GM18858 (cell line): ENCODE data around the gene CYFIP2.
"Not testable (repeated sequence)": the region's sequence is repeated elsewhere in the genome, so short reads cannot be mapped to it uniquely, and the experiment has no call there.

Source experiments
- ATAC-seq: cut with Tn5 transposase; IDR thresholded peaks from one replicate; pipeline ENCODE4 v1.9.1; 2021; ENCODE audit not compliant: unreplicated experiment

Gene CYFIP2

DNA sequence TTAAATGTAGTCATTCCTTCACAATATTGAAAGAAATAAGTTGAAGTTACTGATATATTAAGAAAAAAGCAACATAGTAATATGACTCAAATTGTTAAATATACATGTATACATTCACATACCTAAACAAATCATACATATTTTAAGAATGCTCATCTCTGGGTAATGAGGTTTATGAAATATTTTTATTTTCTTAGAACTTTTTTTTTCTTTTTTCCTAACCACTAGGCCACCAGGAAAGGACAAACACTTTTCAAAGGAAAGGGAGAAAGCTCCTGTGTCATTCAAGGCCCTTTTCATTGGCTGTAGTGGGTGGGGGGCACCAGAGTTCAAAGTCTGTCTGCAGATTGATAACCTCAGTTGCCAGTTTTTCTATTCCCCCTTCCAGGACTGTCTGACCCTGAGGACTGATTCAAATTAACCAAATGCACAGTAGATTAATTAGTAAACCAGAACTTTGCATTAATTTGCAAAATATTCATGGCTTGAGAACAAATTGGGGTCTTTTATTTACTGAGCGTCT is 121.2 kb downstream of the CYFIP2 start:
- no peak for ATAC-seq

GRCh38 chr5:157387683-157388093 is 121.8 kb downstream of the CYFIP2 start:
- no peak for ATAC-seq

GRCh38 chr5:157388111-157388710 is 122.3 kb downstream of the CYFIP2 start:
- ATAC-seq: no peak

- ATAC-seq: no peak
Observed at GRCh38 chr5:157389103-157389502, 123.2 kb downstream of the CYFIP2 start.

- no peak for ATAC-seq
Observed at GRCh38 chr5:157390133-157390532, 124.2 kb downstream of the CYFIP2 start.

GRCh38 chr5:157390551-157391297 is 124.8 kb downstream of the CYFIP2 start:
- ATAC-seq: no peak

DNA sequence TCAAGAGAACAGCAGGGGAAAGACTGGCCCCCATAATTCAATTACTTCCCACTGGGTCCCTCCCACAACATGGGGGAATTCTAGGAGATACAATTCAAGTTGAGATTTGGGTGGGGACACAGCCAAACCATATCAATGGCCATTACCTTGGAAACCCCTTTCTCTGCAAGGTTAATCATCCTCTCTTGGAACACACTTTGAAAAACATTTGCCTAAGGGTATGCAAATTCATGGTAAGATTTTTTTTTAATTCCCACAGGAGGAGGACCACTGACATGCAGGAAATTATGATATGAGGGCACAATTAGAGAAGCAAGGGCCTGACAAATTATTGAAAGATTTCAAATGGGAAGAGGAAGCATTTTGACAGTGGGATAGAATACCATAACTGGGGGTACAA is 132.4 kb downstream of the CYFIP2 start:
- ATAC-seq: no peak

DNA sequence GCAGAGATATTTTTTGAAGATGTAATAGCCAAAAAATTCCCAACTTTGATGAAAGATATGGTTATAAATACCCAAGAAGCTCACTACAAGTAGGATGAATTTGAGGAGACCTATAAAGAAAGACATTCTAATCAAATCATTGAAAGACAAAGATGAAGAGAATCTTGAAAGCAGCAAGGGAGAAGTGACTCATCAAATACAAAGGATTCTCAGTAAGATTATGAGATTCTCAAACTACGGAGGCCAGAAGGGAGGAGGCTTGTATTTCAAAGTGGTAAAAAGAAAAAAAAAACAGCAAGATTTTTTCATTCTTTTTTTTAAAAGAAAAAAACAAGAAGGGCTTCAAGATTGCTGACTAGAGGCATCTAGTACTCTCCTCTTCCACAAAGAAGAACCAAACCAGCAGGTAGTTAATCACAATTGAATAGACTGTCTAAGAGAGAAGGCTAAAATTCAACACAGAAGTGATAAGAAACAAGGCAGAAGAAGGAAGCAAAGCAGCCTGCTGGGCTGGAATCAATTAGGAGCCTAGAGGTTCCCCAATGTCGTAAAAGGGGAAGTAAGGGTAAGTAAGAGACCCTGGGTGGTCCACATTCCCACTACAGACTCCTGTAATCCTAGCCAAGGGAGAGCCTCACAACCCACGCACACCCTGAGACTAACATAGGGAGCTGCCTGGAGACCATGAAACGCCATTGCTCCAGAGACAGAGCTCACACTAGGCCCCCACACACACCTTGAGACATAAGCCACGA is 135.0 kb downstream of the CYFIP2 start:
- ATAC-seq: no peak

DNA sequence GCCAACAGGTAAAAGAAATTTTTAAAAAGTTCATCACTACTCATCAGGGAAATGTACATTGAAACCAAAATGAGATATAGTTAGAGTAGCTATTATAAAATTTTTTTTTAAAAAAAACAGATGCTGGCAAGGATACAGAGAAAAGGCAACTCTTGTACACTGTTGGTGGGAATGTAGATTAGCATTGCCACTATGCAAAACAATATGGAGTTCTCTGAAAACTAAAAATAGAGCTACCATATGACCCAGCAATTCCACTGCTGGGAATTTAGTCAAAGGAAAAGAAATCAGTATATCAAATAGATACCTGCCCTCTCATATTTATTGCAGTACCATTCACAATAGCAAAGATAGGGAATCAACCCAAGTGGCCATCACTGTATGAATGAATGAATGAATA is 149.9 kb downstream of the CYFIP2 start:
- ATAC-seq: no peak

DNA sequence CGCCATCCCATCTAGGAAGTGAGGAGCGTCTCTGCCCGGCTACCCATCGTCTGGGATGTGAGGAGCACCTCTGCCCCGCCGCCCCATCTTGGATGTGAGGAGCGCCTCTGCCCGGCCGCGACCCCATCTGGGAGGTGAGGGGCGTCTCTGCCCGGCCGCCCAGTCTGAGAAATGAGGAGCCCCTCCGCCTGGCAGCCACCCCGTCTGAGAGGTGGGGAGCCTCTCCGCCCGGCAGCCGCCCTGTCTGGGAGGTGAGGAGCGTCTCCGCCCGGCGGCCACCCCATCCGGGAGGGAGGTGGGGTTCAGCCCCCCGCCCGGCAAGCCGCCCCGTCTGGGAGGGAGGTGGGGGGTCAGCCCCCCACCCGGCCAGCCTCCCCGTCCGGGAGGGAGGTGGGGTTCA is 153.6 kb downstream of the CYFIP2 start:
- ATAC-seq: not testable (repeated sequence)

- ATAC-seq: not testable (repeated sequence)
Observed at GRCh38 chr5:157429920-157430319, 164.0 kb downstream of the CYFIP2 start.

GRCh38 chr5:157431544-157432200 is 165.7 kb downstream of the CYFIP2 start:
- no peak for ATAC-seq

DNA sequence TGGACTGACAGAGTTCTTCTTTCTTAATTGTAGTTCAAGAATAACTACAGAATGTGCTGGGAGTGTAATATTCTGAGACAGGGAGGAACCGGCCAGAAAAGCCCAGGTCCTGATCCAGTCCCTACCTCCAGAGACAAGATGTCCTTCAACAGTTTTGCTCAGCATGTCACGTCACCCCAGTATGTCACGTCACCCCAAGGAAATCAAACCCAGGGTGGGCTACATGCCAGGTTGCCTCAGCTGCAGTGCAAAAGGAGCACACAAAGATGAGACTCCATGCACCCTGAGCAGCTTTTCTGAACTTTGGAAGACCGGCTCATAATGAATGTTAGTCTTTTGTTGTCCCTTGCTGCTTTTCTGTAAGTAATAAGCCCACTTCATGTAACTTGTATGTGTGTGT is 168.2 kb downstream of the CYFIP2 start:
- ATAC-seq: no peak

DNA sequence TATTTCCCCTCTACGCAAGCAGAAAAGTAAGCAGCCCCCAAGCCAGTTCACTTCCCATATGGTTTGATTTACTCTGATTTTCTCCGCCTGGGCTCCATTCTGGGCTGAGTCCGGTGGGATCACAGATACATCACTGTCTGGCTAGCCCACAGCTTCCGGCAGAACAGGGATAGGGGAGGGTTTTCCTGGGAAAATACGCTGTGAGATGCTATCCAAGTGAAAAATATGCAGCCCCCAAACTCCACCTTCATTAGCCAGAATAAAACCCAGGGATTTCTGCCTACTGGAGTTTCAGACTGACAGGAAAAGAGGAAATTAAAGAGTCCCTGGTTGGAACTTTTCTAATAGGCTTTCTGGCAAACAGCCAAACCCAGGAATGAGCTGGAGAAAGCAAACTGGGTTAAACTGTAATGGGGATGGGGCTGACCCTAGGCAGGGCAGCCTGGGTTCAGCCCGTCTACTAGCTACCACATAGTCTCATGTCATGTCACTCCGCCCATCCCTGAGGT is 177.2 kb downstream of the CYFIP2 start:
- no peak for ATAC-seq

DNA sequence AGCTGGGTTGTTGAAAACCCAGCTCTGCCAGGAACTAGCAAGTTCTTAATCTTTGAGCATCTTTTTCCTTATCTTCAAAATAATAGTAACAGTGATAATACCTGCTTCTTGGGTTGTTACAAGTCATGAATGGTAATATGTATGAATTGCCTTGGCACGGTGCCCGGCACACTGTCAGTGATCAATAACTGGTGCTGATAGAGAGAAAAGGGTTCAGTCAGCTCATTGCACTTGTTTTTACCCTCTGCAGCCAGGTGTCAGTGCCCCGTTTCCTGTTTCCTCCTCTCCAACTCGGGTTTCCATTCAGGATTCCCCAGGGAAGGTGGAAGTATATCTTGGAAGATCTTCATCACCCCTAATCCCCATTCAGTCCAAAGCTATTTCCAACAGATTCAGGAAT is 178.3 kb downstream of the CYFIP2 start:
- no peak for ATAC-seq
